Esophagus muscularis mucosa (tissue), 4 donors: ENCODE results near the gene EMC8.

Source experiments
- EP300 ChIP-seq: sonication (generic); formaldehyde crosslinking; IDR thresholded peaks from one replicate; pipeline ENCODE4 v1.6.1; 2017; ENCODE audit warnings: antibody characterized with exemption
- POLR2A ChIP-seq: fragments of 450-650 bp; IDR thresholded peaks from one replicate; pipeline ENCODE4 v1.6.1; 2017; ENCODE audit warnings: antibody characterized with exemption, moderate library complexity, mild to moderate bottlenecking, low read depth
- POLR2AphosphoS5 ChIP-seq, 2 donors: sonication (generic); formaldehyde crosslinking; IDR thresholded peaks; one replicate each; pipeline ENCODE4 v1.6.1; 2017; ENCODE audit warnings: antibody characterized with exemption in 2 of 2
- TF ChIP-seq, protein P1 (sequence below), 3 experiments: fragments of 200-600 bp in 2 of 3; fragments of 450-650 bp in 1 of 3; sonication (generic) in 2 of 3; IDR thresholded peaks; one replicate each; pipeline ENCODE4 v1.5.1; 2017 to 2019; ENCODE audit warnings: antibody characterized with exemption in 3 of 3, mild to moderate bottlenecking in 2 of 3, moderate library complexity in 1 of 3

DNA sequence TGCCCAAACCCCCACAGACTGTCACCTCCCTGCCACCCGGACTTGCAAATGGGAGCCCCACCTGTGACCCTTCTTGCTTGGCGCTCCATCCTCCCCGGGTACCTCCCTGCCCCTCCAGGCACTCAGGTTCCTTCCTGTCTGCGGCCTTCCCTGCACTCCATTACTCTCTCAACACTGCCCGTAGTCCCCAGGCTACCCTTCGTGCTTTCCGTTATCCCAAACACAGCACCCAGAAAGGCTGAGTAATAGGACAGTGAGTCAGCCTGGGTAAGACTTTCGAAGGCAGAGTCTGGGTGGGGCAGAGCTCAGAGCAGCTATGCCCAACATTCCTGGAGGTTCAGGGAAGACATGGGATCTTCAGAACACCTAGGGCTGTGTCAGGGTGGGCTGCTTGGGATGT, 31.8 kb downstream of the EMC8 start:
- TF ChIP-seq, protein P1, sequence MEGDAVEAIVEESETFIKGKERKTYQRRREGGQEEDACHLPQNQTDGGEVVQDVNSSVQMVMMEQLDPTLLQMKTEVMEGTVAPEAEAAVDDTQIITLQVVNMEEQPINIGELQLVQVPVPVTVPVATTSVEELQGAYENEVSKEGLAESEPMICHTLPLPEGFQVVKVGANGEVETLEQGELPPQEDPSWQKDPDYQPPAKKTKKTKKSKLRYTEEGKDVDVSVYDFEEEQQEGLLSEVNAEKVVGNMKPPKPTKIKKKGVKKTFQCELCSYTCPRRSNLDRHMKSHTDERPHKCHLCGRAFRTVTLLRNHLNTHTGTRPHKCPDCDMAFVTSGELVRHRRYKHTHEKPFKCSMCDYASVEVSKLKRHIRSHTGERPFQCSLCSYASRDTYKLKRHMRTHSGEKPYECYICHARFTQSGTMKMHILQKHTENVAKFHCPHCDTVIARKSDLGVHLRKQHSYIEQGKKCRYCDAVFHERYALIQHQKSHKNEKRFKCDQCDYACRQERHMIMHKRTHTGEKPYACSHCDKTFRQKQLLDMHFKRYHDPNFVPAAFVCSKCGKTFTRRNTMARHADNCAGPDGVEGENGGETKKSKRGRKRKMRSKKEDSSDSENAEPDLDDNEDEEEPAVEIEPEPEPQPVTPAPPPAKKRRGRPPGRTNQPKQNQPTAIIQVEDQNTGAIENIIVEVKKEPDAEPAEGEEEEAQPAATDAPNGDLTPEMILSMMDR (IDR thresholded peaks at IDR 0.05), result no peak
- TF ChIP-seq EP300 (no peak), POLR2A (no peak), POLR2AphosphoS5 (IDR thresholded peaks at IDR 0.05) (no peak)
